ENCODE data around the gene FOSB. TPM values are rescaled to one million over a fixed set of nuclear protein-coding genes. Genes with fewer than 3 reads are reported as not detected.
A peak's percentile ranks its signal among the peaks of the same experiment; 100 is the strongest.

Gene FOSB
- total RNA-seq, 1 donor from 2014 or later = 20.4 TPM

DNA sequence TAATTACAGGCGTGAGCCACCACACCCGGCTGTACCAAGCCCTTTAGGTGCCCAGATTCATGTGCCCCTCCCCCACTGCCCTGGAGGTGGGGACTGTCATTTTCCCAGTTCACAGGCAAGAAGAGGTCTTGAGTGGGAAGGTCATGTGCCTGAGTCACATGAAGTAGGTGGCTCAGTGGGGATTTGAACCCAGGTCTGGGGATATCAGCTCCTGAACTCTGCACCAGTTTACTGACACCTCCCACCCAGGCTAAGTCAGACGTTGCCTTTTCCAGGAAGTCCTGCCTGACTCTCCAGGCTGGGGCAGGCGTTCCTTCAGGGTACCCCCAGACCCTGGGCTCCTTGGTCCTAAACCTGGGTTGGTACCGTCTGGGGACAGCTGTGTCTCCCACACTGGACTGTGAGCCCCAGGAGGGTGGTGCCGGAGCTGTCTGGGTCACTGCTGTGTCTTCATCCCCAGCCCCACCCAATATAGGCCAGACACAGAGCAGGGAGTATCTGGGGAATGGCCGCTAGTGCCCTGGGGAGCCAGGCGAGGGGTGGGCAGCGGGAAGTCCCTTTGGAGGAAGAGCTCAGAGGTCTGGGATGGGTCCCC, 48.1 kb downstream of the FOSB start:
- intact Hi-C loops (cut with micrococcal nuclease) = loop anchor here (1.0 to 2.0 kb wide), 3 partner anchors 10 to 69 kb away; partner anchors contain the start of genes OPA3 and RTN2
- H3K4me3 Mint-ChIP-seq = peak overlapping the region; percentile 67
- H3K27ac Mint-ChIP-seq = peak overlapping the region; percentile 92
- TF ChIP-seq, protein P1, sequence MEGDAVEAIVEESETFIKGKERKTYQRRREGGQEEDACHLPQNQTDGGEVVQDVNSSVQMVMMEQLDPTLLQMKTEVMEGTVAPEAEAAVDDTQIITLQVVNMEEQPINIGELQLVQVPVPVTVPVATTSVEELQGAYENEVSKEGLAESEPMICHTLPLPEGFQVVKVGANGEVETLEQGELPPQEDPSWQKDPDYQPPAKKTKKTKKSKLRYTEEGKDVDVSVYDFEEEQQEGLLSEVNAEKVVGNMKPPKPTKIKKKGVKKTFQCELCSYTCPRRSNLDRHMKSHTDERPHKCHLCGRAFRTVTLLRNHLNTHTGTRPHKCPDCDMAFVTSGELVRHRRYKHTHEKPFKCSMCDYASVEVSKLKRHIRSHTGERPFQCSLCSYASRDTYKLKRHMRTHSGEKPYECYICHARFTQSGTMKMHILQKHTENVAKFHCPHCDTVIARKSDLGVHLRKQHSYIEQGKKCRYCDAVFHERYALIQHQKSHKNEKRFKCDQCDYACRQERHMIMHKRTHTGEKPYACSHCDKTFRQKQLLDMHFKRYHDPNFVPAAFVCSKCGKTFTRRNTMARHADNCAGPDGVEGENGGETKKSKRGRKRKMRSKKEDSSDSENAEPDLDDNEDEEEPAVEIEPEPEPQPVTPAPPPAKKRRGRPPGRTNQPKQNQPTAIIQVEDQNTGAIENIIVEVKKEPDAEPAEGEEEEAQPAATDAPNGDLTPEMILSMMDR (IDR thresholded peaks at IDR 0.05) = no peak
- CTCF ChIA-PET = interaction anchor here (0.7 to 1.6 kb wide), 8 partner anchors 9 to 126 kb away, joined by 3 to 5 read pairs (median 4); no protein-coding TSS in a partner anchor
- H3K9me3 Mint-ChIP-seq = no peaks in the 10 kb centered on the region
- POLR2A ChIA-PET = interaction anchor here (1.1 to 2.9 kb wide), 10 partner anchors 10 to 177 kb away, joined by 3 to 22 read pairs (median 6); partner anchors contain the start of genes PPM1N, QPCTL and SNRPD2
- peaks cover 49% of the 10 kb centered on the region for H3K36me3 Mint-ChIP-seq (ENCODE audit: low read depth)
- peaks cover 60% of the 10 kb centered on the region for H3K4me1 Mint-ChIP-seq
- ATAC-seq (ENCODE audit: low read depth) (no peak), DNase-seq (no peak)
- no peaks in the 10 kb centered on the region for H3K27me3 Mint-ChIP-seq

DNA sequence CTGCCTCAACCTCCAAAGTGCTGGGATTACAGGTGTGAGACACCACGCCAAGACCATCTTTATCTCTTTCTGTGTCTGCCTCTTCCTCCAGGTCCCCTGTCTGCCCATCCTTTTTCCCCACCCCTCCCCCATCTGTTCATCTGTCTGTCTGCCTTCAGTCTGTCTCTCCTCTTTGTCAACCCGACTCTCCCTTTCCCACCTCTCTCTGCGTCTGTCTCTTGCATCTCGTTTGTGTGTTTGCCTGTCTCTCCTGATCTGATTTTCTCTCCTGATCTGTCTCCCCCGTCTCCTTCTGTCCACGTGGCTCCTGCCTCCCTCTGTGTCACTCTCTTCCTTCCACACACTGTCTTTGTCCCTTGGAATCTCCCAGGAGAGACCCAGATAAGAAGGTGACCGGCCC, 49.4 kb downstream of the FOSB start:
- Mint-ChIP-seq H3K9me3 (no peaks in the 10 kb centered on the region), H3K27me3 (no peaks in the 10 kb centered on the region), H3K4me1 (peaks cover 47% of the 10 kb centered on the region), H3K4me3 (no peak overlapping the region), H3K27ac (peak overlapping the region; percentile 32), H3K36me3 (ENCODE audit: low read depth) (peaks cover 52% of the 10 kb centered on the region)
- intact Hi-C loops (cut with micrococcal nuclease) = no loop called here
- DNase-seq (no peak), ATAC-seq (ENCODE audit: low read depth) (no peak)
- POLR2A ChIA-PET = interaction anchor here (1.0 to 2.9 kb wide), 2 partner anchors 10 to 125 kb away, joined by 3 to 22 read pairs; no protein-coding TSS in a partner anchor
- TF ChIP-seq, protein P1 (IDR thresholded peaks at IDR 0.05) = no peak
- CTCF ChIA-PET = interaction anchor here (0.8 kb wide), 1 partner anchor 125 kb away, joined by 3 read pairs; no protein-coding TSS in a partner anchor

DNA sequence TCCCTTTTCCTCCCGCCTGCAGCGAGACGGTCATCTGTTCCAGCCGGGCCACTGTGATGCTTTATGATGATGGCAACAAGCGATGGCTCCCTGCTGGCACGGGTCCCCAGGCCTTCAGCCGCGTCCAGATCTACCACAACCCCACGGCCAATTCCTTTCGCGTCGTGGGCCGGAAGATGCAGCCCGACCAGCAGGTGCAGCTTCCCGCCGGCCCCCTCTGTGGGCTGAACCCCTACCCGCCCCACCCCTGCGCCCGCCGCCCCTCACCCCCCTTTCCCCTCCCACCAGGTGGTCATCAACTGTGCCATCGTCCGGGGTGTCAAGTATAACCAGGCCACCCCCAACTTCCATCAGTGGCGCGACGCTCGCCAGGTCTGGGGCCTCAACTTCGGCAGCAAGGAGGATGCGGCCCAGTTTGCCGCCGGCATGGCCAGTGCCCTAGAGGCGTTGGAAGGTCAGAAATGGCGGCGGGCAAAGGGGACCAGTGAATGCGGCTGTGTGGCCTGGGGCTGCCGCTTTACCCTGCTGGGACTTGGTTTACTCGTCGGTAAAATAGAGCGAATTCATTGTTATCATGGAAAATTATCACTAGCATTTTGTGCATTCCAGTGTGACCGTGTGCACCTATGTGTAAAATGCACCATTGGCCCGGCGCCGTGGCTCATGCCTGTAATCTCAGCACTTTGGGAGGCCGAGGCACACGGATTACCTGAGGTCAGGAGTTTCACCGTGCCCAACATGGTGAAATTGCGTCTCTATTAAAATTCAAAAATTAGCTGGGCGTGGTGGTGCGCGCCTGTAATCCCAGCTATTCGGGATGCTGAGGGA, 50.1 kb downstream of the FOSB start:
- Mint-ChIP-seq H3K9me3 (no peaks in the 10 kb centered on the region), H3K27ac (peak overlapping the region; percentile 53), H3K4me1 (peaks cover 40% of the 10 kb centered on the region), H3K36me3 (ENCODE audit: low read depth) (peaks cover 55% of the 10 kb centered on the region), H3K4me3 (no peak overlapping the region), H3K27me3 (no peaks in the 10 kb centered on the region)
- TF ChIP-seq, protein P1 (IDR thresholded peaks at IDR 0.05) = no peak
- ChIA-PET CTCF (interaction anchor here (1.7 kb wide), 1 partner anchor 39 kb away, joined by 4 read pairs; no protein-coding TSS in a partner anchor), POLR2A (interaction anchor here (0.6 to 1.7 kb wide), 2 partner anchors 8 to 185 kb away, joined by 3 to 4 read pairs; no protein-coding TSS in a partner anchor)
- intact Hi-C loops (cut with micrococcal nuclease) = no loop called here
- no peak for ATAC-seq (ENCODE audit: low read depth)
- DNase-seq = no peak

DNA sequence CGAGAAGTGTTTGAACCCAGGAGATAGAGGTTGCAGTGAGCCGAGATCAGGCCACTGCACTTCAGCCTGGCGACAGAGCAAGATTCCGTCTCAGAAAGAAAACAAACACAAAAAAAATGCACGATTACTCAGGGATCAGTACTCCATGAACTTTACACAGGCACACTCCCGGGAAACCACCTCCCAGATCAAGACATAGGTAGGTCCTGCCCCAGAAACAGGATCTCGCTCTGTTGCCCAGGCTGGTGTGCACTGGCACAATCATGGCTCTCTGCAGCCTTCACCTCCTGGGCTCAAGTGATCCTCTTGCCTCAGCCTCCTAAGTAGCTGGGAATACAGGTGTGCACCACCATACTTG, 50.7 kb downstream of the FOSB start:
- intact Hi-C loops (cut with micrococcal nuclease) = no loop called here
- Mint-ChIP-seq H3K9me3 (no peaks in the 10 kb centered on the region), H3K27me3 (no peaks in the 10 kb centered on the region), H3K4me1 (peaks cover 38% of the 10 kb centered on the region), H3K4me3 (no peak overlapping the region), H3K27ac (no peak overlapping the region), H3K36me3 (ENCODE audit: low read depth) (peaks cover 55% of the 10 kb centered on the region)
- ChIA-PET CTCF (interaction anchor here (1.7 kb wide), 1 partner anchor 40 kb away, joined by 4 read pairs; no protein-coding TSS in a partner anchor), POLR2A (interaction anchor here (1.7 kb wide), 1 partner anchor 9 kb away, joined by 4 read pairs; no protein-coding TSS in a partner anchor)
- ATAC-seq (ENCODE audit: low read depth) (no peak), DNase-seq (no peak)
- TF ChIP-seq, protein P1 (IDR thresholded peaks at IDR 0.05) = no peak

Data from activated B cell treated with CpG ODN at 0.5 μM for 24 hours (primary cell).